Stromal cell of bone marrow (primary cell): ENCODE results near the gene ZNF567.
A peak's percentile ranks its signal among the peaks of the same experiment; 100 is the strongest.
"Not testable (repeated sequence)": the region's sequence is repeated elsewhere in the genome, so short reads cannot be mapped to it uniquely, and the experiment has no call there.

ENCODE experiments used
- DNase-seq: peaks from one replicate; pipeline ENCODE4 v3.0.0-alpha.2; 2012; ENCODE audit warnings: low read depth

Gene ZNF567

GRCh38 chr19:36687214-36688056 lies at the start of gene ZNF567:
Gene ZNF567 (plus strand): TSS chr19:36687612. CDS start chr19:36694868, 7,256 bp downstream.
- DNase-seq = peak; percentile 93

GRCh38 chr19:36638862-36639510 lies 48.4 kb upstream of the ZNF567 start:
- DNase-seq = no peak

- DNase-seq = no peak
These were observed 40.7 kb upstream of the ZNF567 start for GRCh38 chr19:36646746-36647145.

- DNase-seq = no peak
These were observed 34.5 kb upstream of the ZNF567 start for GRCh38 chr19:36652958-36653357.

- DNase-seq = no peak
These were observed 21.6 kb upstream of the ZNF567 start for GRCh38 chr19:36665832-36666231.

- no peak for DNase-seq
These were observed 18.8 kb upstream of the ZNF567 start for GRCh38 chr19:36668646-36669045.

GRCh38 chr19:36672368-36672767 lies 15.0 kb upstream of the ZNF567 start:
- no peak for DNase-seq

GRCh38 chr19:36674201-36674600 lies 13.2 kb upstream of the ZNF567 start:
- no peak for DNase-seq

- DNase-seq = no peak
These were observed 8.0 kb upstream of the ZNF567 start for GRCh38 chr19:36679455-36679854.

GRCh38 chr19:36685835-36686234 lies 1.6 kb upstream of the ZNF567 start:
- DNase-seq = no peak

- DNase-seq = no peak
These were observed 823 bp upstream of the ZNF567 start for GRCh38 chr19:36686365-36687213.

- no peak for DNase-seq
These were observed 646 bp downstream of the ZNF567 start for GRCh38 chr19:36688058-36688457.

GRCh38 chr19:36707134-36707533 lies 19.7 kb downstream of the ZNF567 start:
- DNase-seq = no peak

- no peak for DNase-seq
These were observed 22.0 kb downstream of the ZNF567 start for GRCh38 chr19:36709423-36709822.

- no peak for DNase-seq
These were observed 32.5 kb downstream of the ZNF567 start for GRCh38 chr19:36719687-36720556.

- DNase-seq = not testable (repeated sequence)
These were observed 48.8 kb downstream of the ZNF567 start for GRCh38 chr19:36736166-36736565.

GRCh38 chr19:36745870-36746269 lies 58.5 kb downstream of the ZNF567 start:
- DNase-seq = no peak

- no peak for DNase-seq
These were observed 60.3 kb downstream of the ZNF567 start for GRCh38 chr19:36747750-36748149.

- no peak for DNase-seq
These were observed 61.2 kb downstream of the ZNF567 start for GRCh38 chr19:36748431-36749275.

- not testable (repeated sequence) for DNase-seq
These were observed 62.2 kb downstream of the ZNF567 start for GRCh38 chr19:36749613-36750012.
